SK-N-SH treated with all-trans-retinoic acid at 6 μM for 48 hours (cell line): ENCODE measurements around the gene MCCD1.
"Not testable (repeated sequence)": the region's sequence is repeated elsewhere in the genome, so short reads cannot be mapped to it uniquely, and the experiment has no call there.

Source experiments
- ATAC-seq: fragments of 200-7000 bp; cut with Tn5 transposase; 3 replicates; pipeline ENCODE4 v1.9.1; 2020; ENCODE audit warnings: mild to moderate bottlenecking, moderate library complexity
- ARNTL ChIP-seq: fragments of 450-650 bp; formaldehyde crosslinking; IDR thresholded peaks from 2 replicates; pipeline ENCODE4 v1.5.0; 2020; ENCODE audit warnings: low read depth, mild to moderate bottlenecking, moderate library complexity, borderline replicate concordance
- BACH2 ChIP-seq: fragments of 250-450 bp; sonication (Bioruptor Pico); IDR thresholded peaks from 2 replicates; pipeline ENCODE4 v1.9.0; 2021; ENCODE audit warnings: mild to moderate bottlenecking, borderline replicate concordance
- CSDC2 ChIP-seq: fragments of 250-450 bp; sonication (Bioruptor Pico); IDR thresholded peaks from 2 replicates; pipeline ENCODE4 v1.5.0; 2020; ENCODE audit warnings: mild to moderate bottlenecking, moderate library complexity
- GLIS3 ChIP-seq: fragments of 250-450 bp; sonication (Bioruptor Pico); IDR thresholded peaks from 2 replicates; pipeline ENCODE4 v1.5.0; 2020; ENCODE audit warnings: mild to moderate bottlenecking, moderate library complexity
- ISL1 ChIP-seq: fragments of 250-450 bp; sonication (Bioruptor Pico); IDR thresholded peaks from 2 replicates; pipeline ENCODE4 v2.1.2; 2022; ENCODE audit warnings: mild to moderate bottlenecking, moderate library complexity
- OSR1 ChIP-seq: fragments of 250-450 bp; sonication (Bioruptor Pico); IDR thresholded peaks from 2 replicates; pipeline ENCODE4 v1.8.0; 2022; ENCODE audit warnings: moderate library complexity, mild to moderate bottlenecking, inconsistent platforms
- PATZ1 ChIP-seq: fragments of 250-450 bp; sonication (Bioruptor Pico); IDR thresholded peaks from 2 replicates; pipeline ENCODE4 v1.8.0; 2020; ENCODE audit warnings: mild to moderate bottlenecking, moderate library complexity, borderline replicate concordance
- SNAI2 ChIP-seq: fragments of 250-450 bp; sonication (Bioruptor Pico); IDR thresholded peaks from 2 replicates; pipeline ENCODE4 v1.5.0; 2020; ENCODE audit warnings: mild to moderate bottlenecking, moderate library complexity
- TCF4 ChIP-seq: fragments of 250-450 bp; sonication (Bioruptor Pico); IDR thresholded peaks from 2 replicates; pipeline ENCODE4 v1.8.0; 2021; ENCODE audit warnings: mild to moderate bottlenecking, moderate library complexity, borderline replicate concordance
- TOX ChIP-seq: fragments of 250-450 bp; sonication (Bioruptor Pico); IDR thresholded peaks from 2 replicates; pipeline ENCODE4 v1.8.0; 2021; ENCODE audit warnings: mild to moderate bottlenecking, moderate library complexity, borderline replicate concordance
- ZFP3 ChIP-seq: fragments of 250-450 bp; sonication (Bioruptor Pico); IDR thresholded peaks from 2 replicates; pipeline ENCODE4 v1.5.0; 2020; ENCODE audit warnings: mild to moderate bottlenecking, moderate library complexity
- ZFP30 ChIP-seq: fragments of 450-650 bp; formaldehyde crosslinking; IDR thresholded peaks from 2 replicates; pipeline ENCODE4 v1.5.0; 2022; ENCODE audit warnings: mild to moderate bottlenecking, moderate library complexity
- ZNF565 ChIP-seq: fragments of 450-650 bp; formaldehyde crosslinking; conservative IDR thresholded peaks from 2 replicates; pipeline ENCODE4 v1.5.0; 2020; ENCODE audit warnings: low read depth, mild to moderate bottlenecking, moderate library complexity
- ZNF8 ChIP-seq: fragments of 450-650 bp; formaldehyde crosslinking; IDR thresholded peaks from 2 replicates; pipeline ENCODE4 v1.5.0; 2020; ENCODE audit warnings: mild to moderate bottlenecking, moderate library complexity
- TF ChIP-seq, protein P1 (sequence below): fragments of 250-450 bp; sonication (Bioruptor Pico); IDR thresholded peaks from 2 replicates; pipeline ENCODE4 v1.5.0; 2020; ENCODE audit warnings: mild to moderate bottlenecking, moderate library complexity
- TF ChIP-seq, protein P2 (sequence below): fragments of 250-450 bp; sonication (Bioruptor Pico); IDR thresholded peaks from 2 replicates; pipeline ENCODE4 v1.5.1; 2021; ENCODE audit warnings: mild to moderate bottlenecking, moderate library complexity

MCCD1 gene

GRCh38 chr6:31490115-31490873, 38.5 kb upstream of the MCCD1 start (continued):
- TF ChIP-seq, protein P1, sequence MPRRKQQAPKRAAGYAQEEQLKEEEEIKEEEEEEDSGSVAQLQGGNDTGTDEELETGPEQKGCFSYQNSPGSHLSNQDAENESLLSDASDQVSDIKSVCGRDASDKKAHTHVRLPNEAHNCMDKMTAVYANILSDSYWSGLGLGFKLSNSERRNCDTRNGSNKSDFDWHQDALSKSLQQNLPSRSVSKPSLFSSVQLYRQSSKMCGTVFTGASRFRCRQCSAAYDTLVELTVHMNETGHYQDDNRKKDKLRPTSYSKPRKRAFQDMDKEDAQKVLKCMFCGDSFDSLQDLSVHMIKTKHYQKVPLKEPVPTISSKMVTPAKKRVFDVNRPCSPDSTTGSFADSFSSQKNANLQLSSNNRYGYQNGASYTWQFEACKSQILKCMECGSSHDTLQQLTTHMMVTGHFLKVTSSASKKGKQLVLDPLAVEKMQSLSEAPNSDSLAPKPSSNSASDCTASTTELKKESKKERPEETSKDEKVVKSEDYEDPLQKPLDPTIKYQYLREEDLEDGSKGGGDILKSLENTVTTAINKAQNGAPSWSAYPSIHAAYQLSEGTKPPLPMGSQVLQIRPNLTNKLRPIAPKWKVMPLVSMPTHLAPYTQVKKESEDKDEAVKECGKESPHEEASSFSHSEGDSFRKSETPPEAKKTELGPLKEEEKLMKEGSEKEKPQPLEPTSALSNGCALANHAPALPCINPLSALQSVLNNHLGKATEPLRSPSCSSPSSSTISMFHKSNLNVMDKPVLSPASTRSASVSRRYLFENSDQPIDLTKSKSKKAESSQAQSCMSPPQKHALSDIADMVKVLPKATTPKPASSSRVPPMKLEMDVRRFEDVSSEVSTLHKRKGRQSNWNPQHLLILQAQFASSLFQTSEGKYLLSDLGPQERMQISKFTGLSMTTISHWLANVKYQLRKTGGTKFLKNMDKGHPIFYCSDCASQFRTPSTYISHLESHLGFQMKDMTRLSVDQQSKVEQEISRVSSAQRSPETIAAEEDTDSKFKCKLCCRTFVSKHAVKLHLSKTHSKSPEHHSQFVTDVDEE (CRISPR knock-in tag), result no peak
- TF ChIP-seq CSDC2 (CRISPR knock-in tag), result no peak
- no peak for TF ChIP-seq OSR1
- no peak for TF ChIP-seq SNAI2 (CRISPR knock-in tag)
- TF ChIP-seq ZFP3 (CRISPR knock-in tag), result no peak
- no peak for TF ChIP-seq ZNF8 (CRISPR knock-in tag)
- no peak for TF ChIP-seq TOX (CRISPR knock-in tag)
- TF ChIP-seq ISL1 (CRISPR knock-in tag), result no peak

DNA sequence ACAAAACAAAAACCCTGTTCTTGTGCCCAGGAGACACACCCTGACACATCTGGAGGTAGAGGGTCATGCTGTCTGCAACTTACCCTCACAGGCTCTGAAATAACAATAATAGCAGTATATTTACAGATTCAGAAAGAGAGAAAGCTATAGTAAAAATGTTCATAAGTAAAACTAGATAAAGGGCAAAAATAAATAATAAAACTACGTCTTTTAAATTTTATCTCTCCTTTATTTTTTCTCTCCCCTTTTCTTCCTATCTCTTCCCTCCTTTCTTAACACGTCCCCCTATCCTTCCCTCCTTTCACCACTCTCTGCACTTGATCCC, 35.2 kb upstream of the MCCD1 start:
- ATAC-seq, result not testable (repeated sequence)

DNA sequence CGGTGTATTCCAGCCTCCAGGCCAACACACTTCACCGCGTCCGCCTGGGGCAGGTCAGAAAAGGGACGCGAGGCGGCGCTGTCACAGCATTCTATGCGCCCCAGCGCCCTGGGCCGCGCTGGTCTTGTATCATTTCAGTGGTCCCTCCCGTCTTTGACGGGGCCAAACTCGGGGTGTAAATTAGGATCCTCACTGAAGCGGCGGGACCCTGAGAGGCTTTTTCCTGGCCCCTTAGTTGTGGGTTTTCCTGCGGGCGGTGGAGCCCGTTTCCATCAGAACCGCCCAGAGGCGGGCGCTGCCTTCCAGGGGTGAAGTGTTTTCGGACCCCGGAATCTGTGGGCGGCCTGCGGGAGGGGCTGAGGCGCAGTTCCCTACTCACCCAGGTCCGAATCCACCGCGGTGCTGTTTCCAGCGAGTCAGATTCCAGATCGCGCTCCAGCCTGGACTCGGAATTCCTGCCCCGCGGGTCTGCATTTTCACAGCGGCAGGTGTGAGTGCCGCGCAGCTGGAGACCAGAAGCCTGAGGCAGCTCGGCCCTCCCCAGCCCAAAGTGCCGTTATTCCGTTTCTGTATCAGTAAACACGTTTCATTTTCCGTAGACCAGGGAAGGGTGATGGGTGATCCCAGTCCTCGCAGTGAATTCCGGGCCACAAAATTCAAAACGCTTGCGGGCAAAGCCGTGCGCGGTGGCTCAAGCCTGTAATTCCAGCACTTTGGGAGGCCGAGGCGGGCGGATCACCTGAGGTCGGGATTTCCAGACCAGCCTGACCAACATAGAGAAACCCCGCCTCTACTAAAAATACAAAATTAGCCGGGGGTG, 34.7 kb upstream of the MCCD1 start:
- peak; percentile 79 for ATAC-seq
- TF ChIP-seq ZNF565 (CRISPR knock-in tag) (no peak), OSR1 (no peak), CSDC2 (CRISPR knock-in tag) (no peak), BACH2 (no peak), ZFP30 (CRISPR knock-in tag) (no peak), SNAI2 (CRISPR knock-in tag) (no peak), PATZ1 (no peak), TCF4 (CRISPR knock-in tag) (no peak), ZFP3 (CRISPR knock-in tag) (no peak)
- TF ChIP-seq, protein P1 (CRISPR knock-in tag), result no peak
- TF ChIP-seq, protein P2, sequence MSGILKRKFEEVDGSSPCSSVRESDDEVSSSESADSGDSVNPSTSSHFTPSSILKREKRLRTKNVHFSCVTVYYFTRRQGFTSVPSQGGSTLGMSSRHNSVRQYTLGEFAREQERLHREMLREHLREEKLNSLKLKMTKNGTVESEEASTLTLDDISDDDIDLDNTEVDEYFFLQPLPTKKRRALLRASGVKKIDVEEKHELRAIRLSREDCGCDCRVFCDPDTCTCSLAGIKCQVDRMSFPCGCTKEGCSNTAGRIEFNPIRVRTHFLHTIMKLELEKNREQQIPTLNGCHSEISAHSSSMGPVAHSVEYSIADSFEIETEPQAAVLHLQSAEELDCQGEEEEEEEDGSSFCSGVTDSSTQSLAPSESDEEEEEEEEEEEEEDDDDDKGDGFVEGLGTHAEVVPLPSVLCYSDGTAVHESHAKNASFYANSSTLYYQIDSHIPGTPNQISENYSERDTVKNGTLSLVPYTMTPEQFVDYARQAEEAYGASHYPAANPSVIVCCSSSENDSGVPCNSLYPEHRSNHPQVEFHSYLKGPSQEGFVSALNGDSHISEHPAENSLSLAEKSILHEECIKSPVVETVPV (CRISPR knock-in tag), result no peak

DNA sequence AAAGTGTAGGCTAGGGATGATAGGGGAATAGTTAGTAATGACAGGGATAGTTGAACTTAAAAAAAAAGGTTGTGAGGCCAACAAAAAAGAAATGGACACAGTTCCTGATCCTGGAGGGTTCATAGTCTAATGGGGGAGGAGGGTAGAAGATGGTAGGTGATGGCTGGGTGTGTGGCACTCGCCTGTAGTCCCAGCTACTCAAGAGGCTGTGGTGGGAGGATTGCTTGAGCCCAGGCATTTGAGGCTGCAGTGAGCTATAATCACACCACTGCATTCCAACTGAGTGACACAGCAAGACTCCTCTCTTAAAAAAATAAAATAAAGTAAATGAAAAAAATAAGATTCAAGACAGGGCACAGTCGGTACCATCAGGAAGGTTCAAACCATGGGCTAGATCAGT, 33.2 kb upstream of the MCCD1 start:
- peak; percentile 21 for ATAC-seq
- TF ChIP-seq ARNTL, result no peak
- TF ChIP-seq ZNF565 (CRISPR knock-in tag), result no peak
- no peak for TF ChIP-seq CSDC2 (CRISPR knock-in tag)
- no peak for TF ChIP-seq ISL1 (CRISPR knock-in tag)
- TF ChIP-seq, protein P1 (CRISPR knock-in tag), result no peak
- TF ChIP-seq GLIS3 (CRISPR knock-in tag), result no peak

DNA sequence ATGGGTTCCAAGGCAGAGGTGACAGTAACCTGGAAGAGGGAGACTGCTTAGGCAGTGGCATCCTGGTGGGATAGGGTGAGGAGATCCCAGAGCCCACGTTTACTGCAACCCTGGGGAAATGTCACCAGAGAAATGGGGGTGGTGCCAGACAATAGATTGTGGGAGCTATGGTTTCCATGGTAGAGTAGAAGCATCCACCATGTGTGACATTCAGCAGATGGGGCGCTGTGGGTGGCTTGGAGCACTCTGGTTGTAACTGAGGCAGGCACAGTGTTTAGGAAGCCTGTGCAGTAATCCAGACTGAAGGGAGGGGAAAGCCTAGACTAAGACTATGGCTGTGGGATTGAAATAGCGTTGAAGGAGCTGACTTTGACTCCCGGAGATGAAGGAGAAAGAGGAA, 31.9 kb upstream of the MCCD1 start:
- not testable (repeated sequence) for ATAC-seq
